HG03064 (cell line): ENCODE results near the gene CD276.
"Not testable (repeated sequence)": the region's sequence is repeated elsewhere in the genome, so short reads cannot be mapped to it uniquely, and the experiment has no call there.

Experiments used
- ATAC-seq: cut with Tn5 transposase; IDR thresholded peaks from one replicate; pipeline ENCODE4 v1.9.1; 2021; ENCODE audit warnings: low read depth; ENCODE audit not compliant: unreplicated experiment

The CD276 gene

DNA sequence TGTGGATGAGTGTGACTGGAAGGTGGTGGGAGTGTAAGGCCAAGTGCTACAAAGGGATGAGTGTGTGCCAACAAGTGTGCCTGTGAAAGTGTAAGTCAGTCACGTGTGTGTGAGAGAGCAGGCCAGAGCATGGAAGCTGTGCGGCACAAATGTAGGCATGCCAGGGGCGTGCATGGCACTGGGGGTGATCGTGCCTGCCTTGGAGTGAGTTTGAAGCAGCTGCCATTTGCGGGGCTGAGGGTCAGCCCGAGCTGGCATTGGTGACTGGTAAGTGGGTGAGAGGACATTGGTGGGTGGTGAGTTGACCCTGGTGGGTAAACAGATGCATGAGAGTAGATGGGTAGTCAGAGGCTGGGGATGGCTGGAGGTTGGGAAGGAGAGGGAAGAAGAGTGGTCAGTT, 24.5 kb downstream of the CD276 start:
- no peak for ATAC-seq

GRCh38 chr15:73709241-73709640, 25.1 kb downstream of the CD276 start:
- ATAC-seq: no peak

GRCh38 chr15:73709686-73710085, 25.5 kb downstream of the CD276 start:
- ATAC-seq: no peak

DNA sequence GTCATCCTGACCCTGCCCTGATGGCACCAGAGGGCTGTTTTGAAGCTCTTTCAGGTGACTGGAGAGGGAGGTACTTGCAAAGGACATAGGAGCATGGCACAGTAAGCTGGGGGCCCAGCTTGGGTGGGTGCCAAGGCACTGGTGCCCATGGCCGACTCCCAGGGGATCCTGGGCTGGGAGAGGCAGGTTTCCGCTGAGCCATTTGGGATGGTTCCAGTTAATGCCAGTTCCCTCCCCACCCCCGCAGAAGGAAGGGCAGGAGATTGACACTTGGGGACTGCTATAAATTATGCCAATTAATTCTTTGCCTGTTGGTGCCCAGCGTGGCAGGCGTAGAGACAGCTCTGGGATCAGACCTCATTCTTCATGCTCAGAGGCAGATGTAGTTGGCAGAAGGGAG, 26.1 kb downstream of the CD276 start:
- no peak for ATAC-seq

- no peak for ATAC-seq
Measured at GRCh38 chr15:73711526-73711925, 27.3 kb downstream of the CD276 start.

- ATAC-seq: no peak
Measured at GRCh38 chr15:73712107-73712506, 27.9 kb downstream of the CD276 start.

GRCh38 chr15:73714695-73715301, 30.6 kb downstream of the CD276 start:
- no peak for ATAC-seq

DNA sequence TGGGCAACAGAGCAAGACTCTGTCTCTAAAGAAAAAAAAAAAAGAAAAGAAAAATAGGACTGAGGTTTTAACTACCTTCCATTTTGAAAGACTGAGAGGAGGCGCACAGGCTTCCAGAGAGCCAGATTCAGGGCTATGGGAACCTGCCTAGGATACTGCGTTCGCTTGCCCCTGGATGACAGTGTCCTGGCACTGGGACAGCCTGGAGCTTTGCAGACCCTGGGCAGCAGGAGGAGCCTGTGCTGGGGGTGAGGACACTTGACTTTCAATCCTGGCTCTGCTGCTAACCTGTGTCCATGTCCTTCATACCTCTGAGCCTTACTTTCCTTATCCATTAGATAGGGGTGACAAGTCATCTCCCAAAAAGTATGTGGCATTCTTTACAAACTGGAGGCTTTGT, 31.2 kb downstream of the CD276 start:
- ATAC-seq: no peak

GRCh38 chr15:73716417-73716816, 32.2 kb downstream of the CD276 start:
- no peak for ATAC-seq

- ATAC-seq: no peak
Measured at GRCh38 chr15:73717206-73717605, 33.0 kb downstream of the CD276 start.

DNA sequence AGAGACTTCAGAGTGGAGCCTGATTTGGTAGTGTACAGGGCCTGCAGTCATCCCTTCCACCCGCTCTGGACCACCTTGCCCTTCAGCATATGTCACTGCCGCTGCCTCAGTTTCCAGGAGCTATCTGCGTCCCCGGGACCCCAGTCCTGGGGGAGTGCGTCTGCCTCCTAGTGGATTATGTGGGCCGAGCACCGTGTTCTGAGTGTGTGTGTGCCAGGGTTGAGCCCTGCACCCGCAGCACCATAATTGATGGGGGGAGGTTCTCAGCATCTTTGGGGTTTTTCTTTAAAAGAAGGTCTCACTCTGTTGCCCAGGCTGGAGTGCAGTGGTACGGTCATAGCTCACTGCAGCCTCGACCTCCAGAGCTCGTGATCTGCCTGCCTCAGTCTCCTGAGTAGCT, 33.6 kb downstream of the CD276 start:
- ATAC-seq: no peak

GRCh38 chr15:73718694-73719093, 34.5 kb downstream of the CD276 start:
- ATAC-seq: no peak

DNA sequence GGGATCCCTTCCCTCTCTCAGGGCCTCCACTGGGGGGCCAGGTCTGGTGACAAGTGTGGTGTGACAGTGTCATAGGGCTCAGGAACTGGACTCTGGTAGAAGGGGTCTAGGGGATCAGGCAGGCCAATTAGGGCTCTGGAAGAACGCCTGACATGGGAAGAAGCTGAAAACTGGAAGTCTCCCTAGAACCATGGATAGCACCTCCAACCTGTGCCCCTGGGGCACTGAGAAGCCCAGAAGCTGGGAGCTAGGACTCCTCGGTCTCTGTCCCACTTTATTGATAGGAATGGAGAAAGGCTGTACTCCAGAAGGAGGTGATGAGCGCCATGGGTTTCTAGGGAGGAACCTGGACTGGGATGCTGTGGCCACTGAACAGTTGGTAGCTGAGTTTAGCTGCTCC, 38.2 kb downstream of the CD276 start:
- no peak for ATAC-seq

DNA sequence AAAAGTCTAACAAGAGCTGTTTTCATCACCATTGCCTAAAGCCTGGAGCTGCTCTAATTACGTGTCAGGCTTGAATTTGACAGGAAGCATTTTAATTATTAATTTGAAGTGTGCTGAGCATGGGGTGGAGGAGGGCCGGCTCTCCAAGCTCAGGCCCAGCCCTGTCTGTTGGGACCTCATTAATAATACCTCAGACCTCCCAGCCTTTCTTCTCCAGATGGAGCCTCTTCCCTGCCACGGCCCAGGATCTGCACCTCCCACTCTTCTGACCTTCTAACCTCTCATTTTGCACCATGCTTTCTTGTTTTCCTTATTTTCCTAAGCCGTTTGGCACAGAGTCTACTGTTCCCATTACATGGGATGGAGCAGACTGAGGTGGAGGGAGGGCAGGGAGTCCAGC, 39.0 kb downstream of the CD276 start:
- no peak for ATAC-seq

GRCh38 chr15:73724212-73724611, 40.0 kb downstream of the CD276 start:
- no peak for ATAC-seq

DNA sequence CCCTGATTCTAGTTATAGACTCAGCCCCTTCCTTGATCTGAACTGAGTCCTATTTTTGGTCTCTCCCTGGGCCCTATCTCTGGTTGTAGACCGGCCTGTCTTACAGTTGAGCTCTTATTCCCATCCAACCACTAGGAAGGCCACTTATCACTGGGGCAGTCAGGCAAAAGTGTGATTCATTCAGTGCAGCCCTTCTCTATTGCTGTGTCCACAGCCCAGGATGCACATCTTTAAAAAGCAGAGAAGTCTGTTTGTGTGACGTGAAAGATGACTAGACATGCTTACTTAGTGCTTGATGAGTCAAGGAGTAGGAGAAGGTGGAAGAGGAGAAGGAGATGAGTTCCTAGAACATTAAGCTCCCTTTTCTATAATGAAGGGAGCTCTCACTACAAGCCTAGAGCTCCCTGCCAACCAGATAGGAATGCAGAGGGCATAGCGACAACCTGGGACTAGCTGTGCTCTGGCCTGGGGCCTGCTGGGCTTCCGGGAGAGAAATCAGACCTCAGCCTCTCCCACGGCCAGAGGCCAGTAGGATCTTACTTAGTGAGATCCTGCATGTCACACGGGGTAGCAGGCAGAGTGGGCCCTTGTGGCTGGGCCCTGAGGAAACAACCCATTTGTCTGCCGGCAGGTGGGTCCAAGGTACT, 43.3 kb downstream of the CD276 start:
- no peak for ATAC-seq

GRCh38 chr15:73732051-73732450, 47.9 kb downstream of the CD276 start:
- ATAC-seq: not testable (repeated sequence)

GRCh38 chr15:73732930-73733329, 48.7 kb downstream of the CD276 start:
- no peak for ATAC-seq

DNA sequence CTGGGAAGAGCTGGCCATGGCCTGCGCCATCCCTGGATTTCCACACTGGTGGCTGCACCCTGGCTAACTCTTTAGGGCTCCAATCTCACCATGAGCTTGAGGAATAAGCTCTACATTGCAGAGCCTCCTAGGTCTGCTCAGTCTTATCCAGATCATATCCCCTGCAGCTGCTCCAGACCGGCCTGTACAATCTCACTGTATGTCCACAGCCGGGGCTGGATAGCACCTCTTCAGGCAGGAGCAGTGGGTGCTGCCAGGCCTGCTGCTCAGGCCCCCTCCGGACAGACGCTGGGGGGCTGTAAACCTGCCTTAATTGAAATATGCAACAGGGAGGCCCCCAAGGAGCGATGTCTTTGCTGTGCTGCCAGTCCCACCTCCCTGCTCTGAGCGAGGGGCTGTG, 53.4 kb downstream of the CD276 start:
- no peak for ATAC-seq

- ATAC-seq: no peak
Measured at GRCh38 chr15:73740152-73741048, 56.2 kb downstream of the CD276 start.

GRCh38 chr15:73741321-73741836, 57.2 kb downstream of the CD276 start:
- no peak for ATAC-seq
